GM12878 (cell line): ENCODE results near the gene LST1. TPM values are rescaled to one million over a fixed set of nuclear protein-coding genes. Genes with fewer than 3 reads are reported as not detected.

ENCODE experiments used
- ATAC-seq: fragments of 200-7000 bp; cut with Tn5 transposase; 3 replicates; pipeline ENCODE4 v1.9.1; 2020; ENCODE audit warnings: mild to moderate bottlenecking, moderate library complexity
- BruUV-seq: library from RNA; stranded (reverse); fragments of 400-500 nt; replicated peaks from 2 replicates; lab custom pipeline; 2021; lab: Mats Ljungman, UMichigan
- CTCF ChIA-PET: fragments of 300-600 bp; sonication (Branson Sonifier 250); formaldehyde crosslinking; extraction: SDS; loops from one replicate; lab custom pipeline; 2021; ENCODE audit warnings: inconsistent platforms; lab: Yijun Ruan, JAX
- POLR2A ChIA-PET: fragments of 350-600 bp; formaldehyde crosslinking; extraction: SDS; loops from one replicate; lab custom pipeline; 2021; ENCODE audit warnings: inconsistent platforms; lab: Charles Lee
- RAD21 ChIA-PET: fragments of 300-600 bp; sonication (Branson Sonifier 250); formaldehyde crosslinking; loops from one replicate; lab custom pipeline; 2023; ENCODE audit warnings: antibody characterized with exemption; ENCODE audit not compliant: unreplicated experiment; lab: Charles Lee
- SMC1A ChIA-PET: fragments of 300-600 bp; sonication (Branson Sonifier 250); formaldehyde crosslinking; loops from one replicate; lab custom pipeline; 2023; ENCODE audit not compliant: unreplicated experiment, uncharacterized antibody; lab: Charles Lee
- DNase-seq: peaks from one replicate; pipeline ENCODE4 v3.0.0-alpha.2; 2011; ENCODE audit warnings: low read depth, low spot score
- FAIRE-seq: peaks from 3 replicates; lab custom pipeline; 2011; peaks lifted over from hg19 to GRCh38; lab: Jason Lieb, UNC
- H2AFZ ChIP-seq: 2 replicates; pipeline ENCODE4 v1.6.0; 2011; ENCODE audit warnings: low read depth, low read length, control low read depth; ENCODE audit not compliant: control insufficient read depth
- H3K27ac ChIP-seq: 2 replicates; pipeline ENCODE4 v1.5.1; 2011; ENCODE audit warnings: control low read depth; ENCODE audit not compliant: control insufficient read depth, insufficient read depth
- H3K27me3 ChIP-seq, 2 experiments: replicated peaks in 1 of 2; 2 replicates each; pipeline versions ENCODE4 v1.6.0 to v1.6.1; 2011; ENCODE audit warnings: low read length in 1 of 2; ENCODE audit not compliant: control insufficient read depth in 2 of 2, insufficient read depth in 2 of 2
- H3K36me3 ChIP-seq, 2 experiments: 2 replicates each; pipeline ENCODE4 v1.5.1; 2011; ENCODE audit warnings: low read length in 1 of 2; ENCODE audit not compliant: control insufficient read depth in 2 of 2, insufficient read depth in 2 of 2
- H3K4me1 ChIP-seq: 2 replicates; pipeline ENCODE4 v1.6.1; 2011; ENCODE audit warnings: mild to moderate bottlenecking, low read length, moderate library complexity, mixed read lengths; ENCODE audit not compliant: control insufficient read depth, insufficient read depth
- H3K4me2 ChIP-seq: 2 replicates; pipeline ENCODE4 v1.6.0; 2011; ENCODE audit warnings: control low read depth; ENCODE audit not compliant: control insufficient read depth, insufficient read depth
- H3K4me3 ChIP-seq: fragments of 200-600 bp; sonication (generic); 2 replicates; pipeline ENCODE4 v1.5.1; 2016
- H3K79me2 ChIP-seq: 2 replicates; pipeline ENCODE4 v1.6.0; 2011; ENCODE audit warnings: low read length; ENCODE audit not compliant: control insufficient read depth, insufficient read depth
- H3K9ac ChIP-seq: 2 replicates; pipeline ENCODE4 v1.8.0; 2011; ENCODE audit warnings: low read length, control low read depth, mixed read lengths; ENCODE audit not compliant: control insufficient read depth, insufficient read depth
- H3K9me3 ChIP-seq: replicated peaks from 3 replicates; pipeline ENCODE4 v1.5.1; 2011; ENCODE audit warnings: mild to moderate bottlenecking, low read length; ENCODE audit not compliant: control insufficient read depth, insufficient read depth
- H4K20me1 ChIP-seq: 2 replicates; pipeline ENCODE4 v1.6.0; 2011; ENCODE audit not compliant: control insufficient read depth, insufficient read depth
- MLLT1 ChIP-seq: fragments of 450-650 bp; IDR thresholded peaks from 2 replicates; pipeline ENCODE4 v1.6.1; 2016; ENCODE audit warnings: mild to moderate bottlenecking
- MTA3 ChIP-seq: IDR thresholded peaks from 2 replicates; pipeline ENCODE4 v1.6.1; 2012; ENCODE audit warnings: low read length, inconsistent platforms, borderline replicate concordance
- NKRF ChIP-seq: fragments of 450-650 bp; conservative IDR thresholded peaks from 2 replicates; pipeline ENCODE4 v1.6.1; 2017; ENCODE audit warnings: mild to moderate bottlenecking, moderate library complexity
- PKNOX1 ChIP-seq: fragments of 450-650 bp; IDR thresholded peaks from 2 replicates; pipeline ENCODE4 v1.6.1; 2016; ENCODE audit warnings: mild to moderate bottlenecking
- WGBS: methylation state at CpG from one replicate; pipeline ENCODE4 v1.1.6; 2016; ENCODE audit warnings: low lambda C conversion rate; ENCODE audit not compliant: insufficient replicate concordance, insufficient coverage; ENCODE audit errors: missing lambda C conversion rate; 5-methylcytosine and 5-hydroxymethylcytosine counted together
- in situ Hi-C: fragments of 300-500 bp; cut with MboI; formaldehyde crosslinking; loops from 9 replicates; pipeline ENCODE4 v1.14.3; 2018; ENCODE audit warnings: mixed read lengths
- intact Hi-C: fragments of 100-400 bp; cut with micrococcal nuclease; formaldehyde crosslinking; loops from one replicate; pipeline ENCODE4 v1.14.2; 2022; ENCODE audit not compliant: unreplicated experiment
- polyA plus RNA-seq, 11 experiments: library from polyadenylated mRNA; depleted of rRNA in 4 of 11; unstranded in 6 of 11; stranded (reverse) in 5 of 11; fragments of >200 nt; fragmentation: Nextera tagmentation in 4 of 11; fragmentation: Illumina TruSeq in 1 of 11; extraction: Ambion mirVana in 4 of 11; extraction: Trizol in 1 of 11; gene quantifications; 1 replicate in 1 of 11; 2 replicates in 10 of 11; pipeline versions ENCODE4 v1.2.1 to v1.2.3, GENCODE V29; 2011 to 2016; ENCODE audit warnings: inconsistent platforms in 2 of 11, missing spikeins in 2 of 11, low read depth in 1 of 11
- total RNA-seq, 4 experiments: library from RNA; depleted of rRNA in 3 of 4; stranded (reverse); fragments of >200 nt in 3 of 4; fragmentation: Illumina TruSeq in 1 of 4; extraction: Trizol in 1 of 4; gene quantifications; 2 replicates each; pipeline versions ENCODE4 v1.2.1 to v1.2.3, GENCODE V29; 2013 to 2021

Gene LST1
- total and polyA plus RNA-seq, 10 of the 15 experiments (the other 5 are each of a cell fraction or from before 2014, with no cell fraction given), result 4.1 to 35.5 (median 16.4) TPM

- no peak overlapping the region for H3K4me3 ChIP-seq
- peak overlapping the region; percentile 91 for H2AFZ ChIP-seq
- H3K27me3 ChIP-seq, result no peaks in the 10 kb centered on the region
- FAIRE-seq (no peak), ATAC-seq (peak; percentile 6), DNase-seq (no peak)
- TF ChIP-seq PKNOX1 (0 out of 2 replicates have a peak, but pooled peaks have one; percentile 5), MTA3 (0 out of 2 replicates have a peak, but pooled peaks have one; percentile 34), MLLT1 (0 out of 2 replicates have a peak, but pooled peaks have one; percentile 5), NKRF (no peak)
- CTCF ChIA-PET, result interaction anchor here (1.2 to 31.0 kb wide), 4 partner anchors 12 to 99 kb away, joined by 3 to 2098 read pairs (median 397); partner anchors contain the start of genes ATP6V1G2, DDX39B, LST1 and LTA
- intact Hi-C loops, result loop anchor here (10.0 kb wide), 1 partner anchor 198 kb away; no protein-coding TSS in a partner anchor
- SMC1A ChIA-PET, result interaction anchor here (1.0 to 45.5 kb wide), 7 partner anchors 10 to 103 kb away, joined by 3 to 1989 read pairs (median 4); partner anchors contain the start of genes AIF1, ATP6V1G2, DDX39B and LST1
- POLR2A ChIA-PET, result interaction anchor here (0.6 to 8.5 kb wide), 16 partner anchors 11 to 1246 kb away, joined by 3 to 282 read pairs (median 4); partner anchors contain the start of genes AIF1, BAG6, CLIC1 and LST1
- no peaks in the 10 kb centered on the region for H3K79me2 ChIP-seq
- in situ Hi-C loops, result no loop called here
- peak overlapping the region; percentile 93 for H3K27ac ChIP-seq
- peak overlapping the region; percentile 38 for H3K9ac ChIP-seq
- H3K4me2 ChIP-seq, result peak overlapping the region; percentile 91
- RAD21 ChIA-PET, result interaction anchor here (1.0 to 12.5 kb wide), 6 partner anchors 11 to 98 kb away, joined by 3 to 668 read pairs (median 48); partner anchors contain the start of genes ATP6V1G2, DDX39B, LST1 and LTB
- no TSS peak for BruUV-seq
- no peaks in the 10 kb centered on the region for H3K36me3 ChIP-seq
- no peaks in the 10 kb centered on the region for H3K9me3 ChIP-seq
- no peaks in the 10 kb centered on the region for H4K20me1 ChIP-seq
- peaks cover 28% of the 10 kb centered on the region for H3K4me1 ChIP-seq
- 26% methylated on average over 7 of the region's 7 CpGs for WGBS
Measured at GRCh38 chr6:31592396-31592771, 6.3 kb downstream of the LST1 start.
